SKM-1 treated with dmso at 0.1 percent for 144 hours (cell line): Measurements from ENCODE around the gene STK32B.

Experiments used
- DNase-seq: peaks from one replicate; lab custom pipeline; 2025; ENCODE audit not compliant: unreplicated experiment; lab: John Stamatoyannopoulos, UW

Gene STK32B

DNA sequence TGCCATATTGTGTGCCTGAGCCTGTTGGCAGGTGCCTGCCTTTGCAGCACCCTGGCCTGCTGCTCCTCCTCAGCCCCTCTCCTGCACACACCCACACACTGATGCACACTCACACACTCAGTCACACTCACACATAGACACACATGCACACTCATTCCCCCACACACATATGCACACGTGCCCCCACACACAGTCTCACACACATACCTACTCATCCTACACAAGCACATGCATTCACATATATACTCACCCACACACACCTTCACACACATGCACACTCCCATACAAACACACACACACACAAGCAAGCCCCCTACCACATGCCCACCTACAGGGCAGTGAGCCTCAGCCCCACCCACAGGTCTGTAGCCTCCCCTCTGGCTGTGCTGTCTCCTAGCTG, 412.1 kb downstream of the STK32B start:
- no peak for DNase-seq

GRCh38 chr4:5463936-5464650, 412.8 kb downstream of the STK32B start:
- DNase-seq: no peak

GRCh38 chr4:5465529-5465928, 414.2 kb downstream of the STK32B start:
- DNase-seq: no peak

DNA sequence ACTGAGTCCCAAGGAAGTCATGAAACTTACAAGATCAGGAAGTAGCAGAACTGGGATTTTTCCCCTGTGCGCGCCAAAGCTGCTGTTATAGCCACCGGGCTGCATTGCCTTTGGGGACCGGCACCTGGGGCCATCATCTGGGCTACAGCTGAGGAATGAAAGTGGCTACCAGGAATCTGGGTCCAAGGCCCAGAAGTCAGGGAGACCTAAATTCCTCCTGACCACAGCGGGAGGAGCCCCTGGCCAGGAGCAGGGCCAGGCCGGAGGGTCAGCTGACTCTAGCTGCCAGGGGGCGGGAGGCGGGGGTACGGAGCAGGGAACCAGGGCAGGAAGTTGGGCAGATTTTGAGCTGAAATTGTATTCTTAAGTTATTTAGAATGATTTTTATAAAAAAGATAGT, 414.7 kb downstream of the STK32B start:
- no peak for DNase-seq

GRCh38 chr4:5467111-5467510, 415.8 kb downstream of the STK32B start:
- no peak for DNase-seq

DNA sequence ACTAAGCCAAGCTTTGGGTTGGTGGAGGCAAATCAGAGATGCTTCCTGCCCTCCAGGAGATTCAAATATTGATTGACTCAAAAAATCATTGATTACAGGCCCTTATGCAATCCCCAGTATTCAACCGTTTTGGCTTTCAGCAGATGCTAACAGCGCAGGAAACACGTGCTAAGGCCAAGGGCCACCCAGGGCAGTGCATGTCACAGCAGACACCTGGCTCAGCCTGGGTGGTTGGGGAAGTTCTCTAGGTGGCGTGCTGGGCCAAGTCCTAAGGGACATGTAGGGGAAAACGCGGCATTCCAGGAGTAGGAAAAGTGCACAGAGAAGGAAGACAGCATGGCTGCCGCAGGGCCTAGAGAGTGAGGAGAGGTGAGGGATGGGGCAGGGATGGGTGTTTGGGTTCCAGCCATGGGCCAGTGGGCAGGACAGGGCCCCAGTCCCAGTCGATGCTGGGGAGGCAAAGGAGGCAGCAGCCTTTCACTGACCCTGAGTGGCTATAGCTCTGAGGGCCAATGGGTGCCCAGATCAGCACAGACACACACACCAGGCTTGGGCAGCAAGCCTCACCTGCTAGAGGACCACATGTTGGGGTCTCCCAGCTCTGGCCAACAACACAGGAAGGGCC, 418.0 kb downstream of the STK32B start:
- no peak for DNase-seq

DNA sequence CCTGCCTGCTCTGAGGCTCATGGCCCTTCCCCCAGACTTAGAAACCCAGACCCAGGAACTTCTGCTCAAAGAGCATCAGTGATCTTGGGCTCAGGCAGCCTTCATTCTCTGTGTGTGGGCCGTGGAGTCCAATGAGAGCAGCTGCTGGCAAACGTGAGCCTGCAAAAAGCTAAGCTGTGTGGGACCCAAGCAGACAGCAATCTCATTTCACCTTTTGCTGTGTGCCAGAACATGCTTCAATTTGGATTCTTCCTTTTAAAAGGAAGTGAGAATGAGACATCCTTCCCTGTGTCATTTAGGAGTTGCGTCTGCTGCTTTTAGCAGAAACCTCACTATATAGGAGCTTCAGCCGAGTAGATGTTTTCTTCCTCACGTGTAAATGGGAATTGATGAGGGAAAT, 418.6 kb downstream of the STK32B start:
- no peak for DNase-seq

DNA sequence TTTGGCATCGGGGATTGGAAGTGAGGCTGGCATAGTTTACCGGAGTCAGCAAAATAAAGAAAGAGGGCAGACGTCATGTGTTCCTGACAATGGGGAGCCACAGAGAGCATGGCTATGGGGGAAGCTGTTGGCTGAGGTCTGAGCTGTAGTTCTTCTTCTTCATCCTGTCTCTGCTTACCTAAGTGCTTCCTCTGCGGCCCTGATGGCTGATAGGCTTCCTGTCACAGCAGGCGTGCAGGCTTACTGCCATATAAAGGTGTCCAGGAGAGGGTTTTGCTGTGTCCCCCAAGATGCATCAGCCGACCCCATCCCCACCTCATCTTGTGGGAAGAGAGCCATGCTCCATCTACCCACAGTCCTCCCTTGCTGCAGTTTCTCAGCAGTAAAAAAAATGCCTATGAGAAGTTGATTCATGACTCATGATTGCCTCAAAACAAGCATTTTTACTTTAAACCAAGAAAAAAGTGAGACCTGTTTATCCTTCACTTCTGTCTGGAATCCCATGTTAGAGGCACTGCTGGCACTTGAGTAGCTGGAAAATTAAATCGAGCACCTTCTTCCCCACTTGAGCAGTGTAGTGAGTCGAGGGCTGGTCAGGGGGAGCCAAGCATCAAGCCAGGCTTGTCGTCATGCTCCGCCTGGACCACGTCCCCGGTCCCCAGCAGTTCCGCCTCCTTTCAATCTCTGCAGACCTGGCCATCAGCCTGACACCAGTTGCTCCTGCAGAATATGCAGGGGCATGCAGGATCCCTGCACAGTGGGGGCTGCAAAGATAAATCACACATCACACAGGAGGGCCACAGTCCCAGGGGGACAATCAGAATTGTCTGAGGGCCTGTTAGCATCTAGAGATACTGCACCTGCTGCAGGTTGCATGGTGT, 419.3 kb downstream of the STK32B start:
- DNase-seq: peak; percentile 65

DNA sequence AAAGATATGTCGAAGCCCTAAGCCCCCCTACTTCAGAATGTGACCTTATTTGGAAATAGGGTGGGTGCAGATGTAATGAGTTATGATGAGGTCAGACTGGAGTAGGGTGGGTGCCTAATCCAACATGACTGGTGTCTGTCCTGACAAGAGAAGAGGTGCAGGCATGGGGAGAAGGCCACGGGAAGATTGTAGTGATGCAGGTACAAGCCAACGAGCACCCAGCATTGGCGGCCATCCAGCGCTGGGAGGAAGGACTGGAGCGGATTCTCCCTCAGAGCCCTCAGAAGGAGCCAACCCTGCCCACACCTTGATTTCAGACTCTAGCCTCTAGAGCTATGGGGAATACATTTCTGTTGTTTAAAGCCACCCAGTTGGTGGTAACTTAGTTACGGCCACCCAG, 419.9 kb downstream of the STK32B start:
- DNase-seq: no peak

GRCh38 chr4:5471691-5472090, 420.4 kb downstream of the STK32B start:
- peak; percentile 94 for DNase-seq

- DNase-seq: peak; percentile 95
Measured at GRCh38 chr4:5472160-5472591, 420.9 kb downstream of the STK32B start.

DNA sequence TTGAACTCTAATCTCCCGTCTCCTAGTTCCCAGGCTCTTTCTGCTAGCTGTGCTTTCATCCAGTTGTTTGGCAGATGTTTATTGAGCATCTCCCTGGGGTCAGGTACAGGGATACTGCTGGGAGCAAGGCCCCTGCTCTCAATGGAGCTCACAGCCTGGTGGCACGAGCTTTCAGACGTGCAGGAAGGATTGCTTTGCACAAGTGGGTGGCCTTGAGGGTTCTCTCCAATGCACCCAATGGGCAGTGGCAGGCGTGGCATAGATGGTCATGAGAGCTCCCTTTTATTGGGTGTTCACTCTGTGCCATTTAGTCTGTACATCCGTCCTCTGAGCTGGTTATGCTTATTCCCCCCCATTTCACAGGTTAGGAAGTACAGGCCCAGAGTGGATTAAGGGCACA, 421.8 kb downstream of the STK32B start:
- DNase-seq: no peak

- no peak for DNase-seq
Measured at GRCh38 chr4:5474756-5475155, 423.5 kb downstream of the STK32B start.

DNA sequence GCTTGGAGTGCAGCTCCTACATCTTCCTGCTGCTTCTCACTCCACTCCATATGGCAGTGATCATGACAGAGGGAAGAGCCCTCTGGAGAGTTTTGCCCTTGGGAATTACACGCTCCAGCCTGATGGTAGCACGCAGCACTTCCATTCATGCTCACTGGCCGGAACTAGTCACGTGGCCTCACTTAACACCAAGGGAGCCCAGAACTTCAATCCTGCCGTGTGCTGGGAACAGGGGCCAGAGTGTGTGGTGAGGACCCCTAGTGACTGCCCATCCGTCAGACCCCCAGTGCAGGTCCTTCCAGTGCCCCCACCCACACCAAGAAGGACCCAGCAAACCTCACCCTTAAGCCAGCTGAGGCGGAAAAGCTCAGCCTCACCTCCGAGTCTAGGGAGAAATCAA, 426.3 kb downstream of the STK32B start:
- DNase-seq: no peak

- no peak for DNase-seq
Measured at GRCh38 chr4:5478169-5478568, 426.9 kb downstream of the STK32B start.

- DNase-seq: no peak
Measured at GRCh38 chr4:5478697-5479096, 427.4 kb downstream of the STK32B start.

GRCh38 chr4:5479518-5480060, 428.3 kb downstream of the STK32B start:
- no peak for DNase-seq

- no peak for DNase-seq
Measured at GRCh38 chr4:5488413-5488812, 437.1 kb downstream of the STK32B start.

GRCh38 chr4:5489260-5489659, 438.0 kb downstream of the STK32B start:
- no peak for DNase-seq

- no peak for DNase-seq
Measured at GRCh38 chr4:5497489-5497888, 446.2 kb downstream of the STK32B start.

DNA sequence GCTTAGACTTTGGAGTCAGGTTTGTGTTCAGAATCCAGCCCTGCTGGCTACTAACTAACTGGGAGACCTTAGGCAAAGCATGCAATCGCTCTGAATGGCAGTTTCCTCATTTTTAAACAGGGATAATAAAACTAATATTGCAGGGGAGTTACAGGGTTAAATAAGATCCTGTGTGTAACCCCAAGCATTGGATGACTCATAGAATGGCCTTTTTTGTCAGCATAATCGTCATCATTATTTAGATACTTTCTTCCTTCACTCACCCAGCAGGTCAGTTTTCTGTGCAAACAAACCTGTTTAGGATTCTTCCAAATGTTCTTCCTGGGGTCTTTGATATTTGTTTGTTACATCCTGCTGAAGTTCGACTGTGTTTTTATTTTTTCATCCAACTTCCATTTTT, 448.9 kb downstream of the STK32B start:
- no peak for DNase-seq
